ENCODE results near the gene NECAB3.

NECAB3 gene

GRCh38 chr20:33676652-33677645, 2.7 kb upstream of the NECAB3 start:
- DNase-seq: no peak

DNA sequence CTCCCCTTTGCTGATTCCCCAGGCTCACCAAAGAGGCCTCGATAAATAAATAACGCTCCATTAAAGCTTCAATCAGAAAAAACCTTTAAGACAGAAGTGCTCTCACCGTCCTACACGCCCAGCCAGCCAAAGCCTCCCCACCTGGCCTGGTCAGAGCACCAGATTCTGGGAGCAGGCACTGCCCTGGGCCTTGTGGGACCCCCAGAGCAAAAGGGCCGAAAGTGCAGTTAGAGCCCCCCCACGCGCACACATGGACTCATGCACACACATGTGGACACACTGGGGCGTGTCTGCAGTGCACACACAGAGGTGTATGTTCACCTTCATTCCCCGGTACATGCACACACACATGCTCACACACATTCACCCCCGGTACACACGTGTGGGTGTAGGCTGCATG, 1.9 kb upstream of the NECAB3 start:
- no peak for DNase-seq

GRCh38 chr20:33675136-33675959, 1.1 kb upstream of the NECAB3 start:
- DNase-seq: no peak

GRCh38 chr20:33673410-33674293, 576 bp downstream of the NECAB3 start:
- DNase-seq: no peak

DNA sequence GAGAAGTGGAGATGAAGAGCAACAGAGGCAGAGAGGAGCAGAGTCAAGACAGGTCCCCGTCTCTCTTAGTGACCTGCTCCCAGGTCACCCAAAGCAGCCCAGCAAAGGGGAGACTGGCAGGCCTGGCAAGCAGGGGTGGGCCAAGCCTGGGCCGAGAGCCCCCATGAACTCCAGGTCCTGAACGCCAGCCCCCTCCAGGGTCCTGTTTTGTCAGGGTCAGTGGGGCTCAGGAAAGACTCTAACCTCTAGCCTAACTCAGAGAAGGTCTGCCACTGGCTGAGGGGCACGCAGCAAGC, 1.2 kb downstream of the NECAB3 start:
- DNase-seq: no peak

DNA sequence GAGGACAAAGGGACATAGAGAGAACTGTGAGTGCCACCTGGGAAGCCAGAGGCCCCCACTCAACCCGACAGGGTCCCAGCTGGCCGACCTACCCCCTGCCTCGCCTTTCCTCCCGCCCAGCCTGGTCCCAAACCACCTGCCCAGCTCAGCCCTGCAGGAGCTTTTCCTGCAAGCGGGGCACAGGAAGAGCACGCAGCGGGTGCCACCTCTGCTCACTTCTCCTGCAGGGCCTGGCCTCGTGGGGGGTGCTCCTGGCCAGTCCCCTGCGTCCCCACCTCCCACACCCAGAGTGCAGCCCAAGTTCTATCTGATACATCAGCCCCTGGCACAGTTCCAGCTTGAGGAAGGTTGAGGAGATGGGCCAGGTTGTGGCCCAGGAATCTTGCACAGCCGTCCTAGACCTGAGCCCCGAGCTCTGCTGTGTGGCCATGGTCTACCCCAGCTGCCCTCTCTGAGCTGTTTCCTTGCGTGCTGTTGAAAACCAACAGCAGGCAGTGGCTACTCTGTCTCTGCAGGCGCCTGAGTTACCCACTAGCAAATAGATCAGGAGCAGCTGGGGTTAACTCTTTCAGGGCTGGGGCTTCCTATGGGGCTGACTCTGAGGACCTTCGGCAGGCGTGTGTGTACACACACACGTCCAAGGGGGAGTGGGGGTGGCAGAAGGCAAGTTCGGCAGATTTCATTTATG, 1.7 kb downstream of the NECAB3 start:
- DNase-seq: no peak

- no peak for DNase-seq
Observed at GRCh38 chr20:33671573-33672288, 2.5 kb downstream of the NECAB3 start.

DNA sequence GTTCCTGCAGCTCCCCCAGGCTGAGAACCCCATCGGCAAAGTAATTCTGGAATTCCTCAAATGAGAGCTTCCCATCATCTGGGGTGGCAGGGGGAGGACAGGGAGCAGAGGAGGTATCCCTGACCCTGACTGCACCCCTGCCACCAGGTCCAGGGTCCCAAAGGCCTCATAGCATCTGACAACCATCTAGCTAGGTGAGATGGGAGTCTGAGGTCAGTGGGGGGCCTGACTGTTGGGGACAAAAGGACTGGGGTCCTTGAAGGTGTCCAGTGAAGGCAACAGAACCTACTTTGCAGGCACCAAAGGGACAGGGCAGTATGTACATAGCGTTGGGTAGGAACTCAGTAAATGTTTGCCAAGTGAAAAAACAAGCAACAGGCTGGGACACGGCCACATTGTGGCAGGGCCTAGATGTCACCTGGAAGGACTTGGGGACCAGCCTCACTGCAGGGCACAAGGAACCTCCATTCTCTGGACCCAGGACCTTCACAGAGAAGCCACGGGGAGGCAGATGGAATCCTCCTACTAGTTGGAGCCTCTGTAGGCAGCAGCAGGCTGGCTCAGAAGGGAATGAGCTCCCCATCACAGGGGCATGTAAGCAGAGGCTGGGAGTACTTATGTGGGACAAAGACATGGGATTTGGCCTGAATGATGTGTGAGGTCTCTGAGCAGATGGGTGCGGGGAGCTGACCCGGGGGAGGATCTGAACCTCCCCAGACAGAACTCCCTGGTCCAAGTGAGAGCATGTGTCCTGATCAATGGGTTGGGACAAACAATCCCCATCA, 3.3 kb downstream of the NECAB3 start:
- no peak for DNase-seq

GRCh38 chr20:33669873-33670640, 4.2 kb downstream of the NECAB3 start:
- DNase-seq: no peak

GRCh38 chr20:33669224-33669623, 5.0 kb downstream of the NECAB3 start:
- DNase-seq: no peak

- DNase-seq: no peak
Observed at GRCh38 chr20:33668466-33669155, 5.6 kb downstream of the NECAB3 start.

DNA sequence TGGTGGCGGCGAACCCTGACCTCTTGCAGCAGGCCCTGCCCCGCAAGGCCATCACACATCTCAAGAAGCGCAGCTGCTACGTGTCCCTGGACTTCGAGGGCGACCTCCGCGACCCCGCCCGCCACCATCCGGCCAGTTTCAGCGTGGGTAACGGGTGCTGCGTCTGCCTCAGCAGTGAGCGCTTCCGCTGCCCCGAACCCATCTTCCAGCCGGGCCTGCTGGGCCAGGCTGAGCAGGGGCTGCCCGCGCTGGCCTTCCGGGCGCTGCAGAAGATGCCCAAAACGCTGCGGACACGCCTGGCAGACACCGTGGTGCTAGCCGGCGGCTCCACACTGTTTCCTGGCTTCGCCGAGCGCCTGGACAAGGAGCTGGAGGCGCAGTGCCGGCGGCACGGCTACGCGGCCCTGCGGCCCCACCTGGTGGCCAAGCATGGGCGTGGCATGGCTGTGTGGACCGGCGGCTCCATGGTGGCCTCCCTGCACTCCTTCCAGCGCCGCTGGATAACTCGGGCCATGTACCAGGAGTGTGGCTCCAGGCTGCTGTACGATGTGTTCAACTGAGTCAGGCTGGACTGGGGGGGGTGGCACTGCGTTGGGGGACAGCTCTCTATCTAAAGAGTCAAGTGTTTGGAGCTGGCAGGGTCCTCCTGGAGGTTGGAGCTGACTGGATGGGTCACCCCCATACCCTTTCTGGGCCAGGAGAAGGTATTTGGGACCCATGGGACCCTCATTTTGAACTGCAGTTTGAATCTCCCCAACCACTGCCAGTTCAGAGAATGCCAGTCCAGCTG, 6.4 kb downstream of the NECAB3 start:
- DNase-seq: peak; percentile 68

GRCh38 chr20:33667245-33667675, 7.0 kb downstream of the NECAB3 start:
- DNase-seq: peak; percentile 29

DNA sequence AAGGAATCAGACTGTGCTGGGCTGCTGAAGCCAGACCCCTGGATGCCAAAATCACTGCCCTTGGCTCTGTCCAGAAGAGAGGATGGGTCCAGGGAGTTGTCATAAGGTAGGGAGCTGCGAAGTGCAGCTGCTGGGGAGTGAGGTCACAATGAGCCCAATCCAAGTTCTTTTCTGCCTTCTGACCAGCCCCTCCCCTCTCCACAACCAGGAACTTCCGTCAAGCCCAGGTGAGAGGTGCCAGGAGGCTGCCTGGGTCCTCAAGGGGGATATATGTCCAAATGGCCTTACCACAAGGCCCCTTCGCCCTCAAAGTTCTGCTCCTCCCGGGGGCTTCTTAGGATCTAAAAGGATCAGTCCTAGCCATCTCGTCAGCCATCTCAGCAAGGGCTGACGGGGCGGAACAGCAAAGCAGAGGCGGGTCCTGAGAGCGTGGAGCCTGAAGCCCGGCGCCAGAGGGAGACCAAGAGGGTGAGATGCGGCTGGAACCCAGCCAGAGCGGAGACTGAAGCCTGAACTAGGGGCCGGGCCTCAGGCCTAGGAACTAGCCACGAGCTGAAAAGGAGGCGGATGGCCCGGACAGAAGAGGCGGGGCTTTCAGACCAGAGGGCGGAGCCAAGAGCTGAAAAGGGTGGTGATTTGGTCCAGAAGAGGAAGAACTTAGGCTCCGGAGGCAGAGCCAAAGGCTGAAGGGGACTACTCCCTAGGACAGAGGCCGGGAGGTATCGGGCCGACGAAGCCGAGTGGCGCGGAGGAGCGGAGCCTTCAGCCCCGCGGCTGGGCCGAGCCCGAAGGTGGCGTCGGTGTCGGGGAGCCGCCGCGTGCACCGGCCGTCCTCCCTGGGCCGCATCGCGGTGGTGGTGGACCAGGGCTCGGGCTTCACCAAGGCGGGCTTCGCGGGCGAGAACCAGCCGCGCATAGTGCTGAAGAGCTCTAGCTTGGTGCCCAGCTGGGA, 7.7 kb downstream of the NECAB3 start, which contains the start of gene ACTL10:
Gene ACTL10, plus strand, starts transcription at position 651 of the 952 bp plus-strand sequence. CDS start 555 bp downstream, outside the sequence.
- peak; percentile 64 for DNase-seq

GRCh38 chr20:33664762-33665144, 9.5 kb downstream of the NECAB3 start:
- no peak for DNase-seq

GRCh38 chr20:33664085-33664761, 10.0 kb downstream of the NECAB3 start:
- DNase-seq: no peak

Data from effector CD4-positive, alpha-beta T cell (primary cell).